Upper lobe of left lung (tissue), 4 donors: Measurements from ENCODE around the gene ZFP36L2.

Experiments used
- CTCF ChIP-seq, 6 experiments: fragments of 450-650 bp in 4 of 6; fragments of 200-600 bp in 2 of 6; sonication (generic) in 2 of 6; IDR thresholded peaks; one replicate each; pipeline ENCODE4 v1.5.1; 2016 to 2019; ENCODE audit warnings: antibody characterized with exemption in 6 of 6
- POLR2AphosphoS5 ChIP-seq, 2 donors: sonication (generic); formaldehyde crosslinking; IDR thresholded peaks; one replicate each; pipeline ENCODE4 v1.5.1; 2017; ENCODE audit warnings: antibody characterized with exemption in 2 of 2

DNA sequence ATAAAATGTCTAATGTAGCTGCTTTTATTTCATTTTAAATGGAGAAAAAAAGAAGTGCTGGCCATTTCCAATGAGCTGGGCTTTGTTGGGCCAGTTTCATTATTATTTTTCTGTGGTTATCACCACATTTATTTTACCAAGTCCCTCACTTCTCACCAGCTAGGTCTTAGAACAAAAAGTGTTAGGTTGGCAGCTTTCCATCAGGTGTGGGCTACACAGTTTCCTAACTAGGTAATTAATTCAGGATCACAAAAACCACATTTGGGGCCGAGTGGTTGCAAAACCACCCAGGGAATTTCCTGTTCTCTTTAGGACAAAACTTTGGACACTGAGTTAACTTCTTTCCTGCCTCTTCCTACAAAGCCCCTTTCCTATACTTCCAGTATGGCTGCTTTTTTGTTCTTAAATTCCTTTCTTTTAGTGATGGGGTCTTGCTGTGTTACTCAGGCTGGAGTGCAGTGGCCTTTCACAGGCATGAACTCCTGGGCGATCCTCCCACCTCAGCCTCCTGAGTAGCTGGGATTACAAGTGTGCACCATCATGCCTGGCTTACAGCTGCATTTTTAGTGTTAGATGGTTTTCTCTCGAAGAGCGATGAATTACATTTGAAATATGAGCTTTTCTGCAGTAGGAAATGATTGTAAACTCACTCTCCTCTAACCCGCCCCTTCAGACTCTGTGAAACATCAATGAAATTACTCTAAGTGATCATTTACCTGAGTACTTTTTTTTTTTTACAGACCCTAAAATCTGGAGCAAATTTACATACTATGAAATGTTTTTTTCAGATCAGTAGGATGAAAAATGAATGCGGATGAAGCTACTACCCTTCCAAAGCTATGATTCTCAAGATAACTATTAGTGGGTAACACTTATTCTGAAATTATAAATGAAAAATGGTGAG lies 2.6 kb upstream of the ZFP36L2 start:
- TF ChIP-seq CTCF (IDR thresholded peaks at IDR 0.05) = no peak
- no peak for TF ChIP-seq POLR2AphosphoS5 (IDR thresholded peaks at IDR 0.05)
